GM19455 (cell line): ENCODE measurements around the gene UBE4A.
"Not testable (repeated sequence)": the region's sequence is repeated elsewhere in the genome, so short reads cannot be mapped to it uniquely, and the experiment has no call there.

Experiments
- ATAC-seq: cut with Tn5 transposase; IDR thresholded peaks from one replicate; pipeline ENCODE4 v1.9.1; 2021; ENCODE audit not compliant: unreplicated experiment

UBE4A gene

DNA sequence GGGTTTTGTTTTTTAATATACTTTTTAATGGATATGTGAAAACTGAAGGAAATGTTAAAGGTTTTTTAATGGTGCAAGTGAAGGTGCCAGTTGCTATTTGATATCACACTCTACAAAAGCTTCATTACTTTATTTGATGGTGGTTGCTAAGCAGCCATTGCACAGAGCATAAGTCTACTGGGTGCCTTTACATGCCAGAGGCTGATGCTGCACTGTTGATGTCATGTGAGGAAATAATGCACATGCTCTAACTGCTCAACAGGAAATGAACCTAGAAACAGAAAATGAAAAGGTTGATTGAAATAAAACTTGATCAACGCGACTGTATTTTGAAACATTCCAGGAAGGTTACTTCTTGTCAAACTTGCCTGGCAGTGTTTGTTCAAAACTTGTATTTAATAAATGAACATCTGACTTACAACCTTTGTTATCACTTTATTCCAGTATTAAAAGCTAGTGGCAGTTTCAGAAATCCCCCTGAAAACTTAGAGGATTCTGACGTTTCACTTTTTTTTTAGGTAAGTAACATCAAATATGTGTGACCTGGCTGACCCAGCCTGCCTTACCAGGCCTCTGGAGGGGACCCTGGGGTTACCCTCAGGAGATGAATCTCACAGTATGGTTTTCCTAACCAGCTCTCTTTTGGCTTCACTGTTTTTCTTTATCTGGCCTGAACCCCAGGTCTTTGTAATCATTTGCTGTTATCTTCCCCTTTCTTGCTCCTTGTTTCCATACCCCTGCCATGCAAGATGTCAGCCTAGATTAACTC, 39.6 kb downstream of the UBE4A start:
- no peak for ATAC-seq

- peak; percentile 64 for ATAC-seq
Measured at GRCh38 chr11:118401151-118401879, 41.9 kb downstream of the UBE4A start, which contains the start of gene ATP5MG. TSS of gene ATP5MG (plus strand) at chr11:118401606. CDS start at chr11:118401666, 60 bp downstream.

DNA sequence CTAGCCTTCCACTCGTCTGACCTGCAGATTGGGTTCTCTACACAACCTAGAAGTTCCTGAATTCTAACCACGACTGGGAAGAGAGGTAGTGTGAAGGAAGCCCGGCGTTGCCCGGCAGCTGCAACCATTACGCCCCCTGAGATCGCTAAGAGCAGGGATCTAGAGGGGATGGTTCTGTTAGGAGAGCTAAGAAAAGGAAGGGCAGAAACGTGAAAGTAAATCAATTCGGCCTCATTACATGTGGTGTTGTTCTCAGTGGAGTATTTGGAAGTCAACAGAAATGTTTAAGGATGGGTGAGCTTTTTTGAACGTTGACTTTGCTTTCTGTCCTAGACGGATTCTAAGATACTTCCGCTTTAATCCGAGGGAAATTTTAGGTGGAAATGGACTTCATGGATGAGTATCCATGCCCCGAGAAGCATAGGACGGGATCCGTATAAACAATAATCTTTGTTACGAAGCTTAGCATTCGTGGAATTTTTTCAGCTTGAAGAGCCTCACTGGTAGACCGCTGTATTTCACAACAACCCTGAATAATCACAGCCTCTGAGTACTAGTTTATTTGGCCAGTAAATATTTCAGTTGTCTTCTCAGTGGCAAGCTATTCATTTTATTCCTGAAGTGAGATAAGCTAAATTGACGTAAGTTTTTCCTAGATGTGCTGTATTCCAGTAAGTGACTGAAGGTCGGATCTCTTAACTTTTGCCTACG, 42.6 kb downstream of the UBE4A start:
- no peak for ATAC-seq

- ATAC-seq: not testable (repeated sequence)
Measured at GRCh38 chr11:118402594-118402993, 43.2 kb downstream of the UBE4A start.

DNA sequence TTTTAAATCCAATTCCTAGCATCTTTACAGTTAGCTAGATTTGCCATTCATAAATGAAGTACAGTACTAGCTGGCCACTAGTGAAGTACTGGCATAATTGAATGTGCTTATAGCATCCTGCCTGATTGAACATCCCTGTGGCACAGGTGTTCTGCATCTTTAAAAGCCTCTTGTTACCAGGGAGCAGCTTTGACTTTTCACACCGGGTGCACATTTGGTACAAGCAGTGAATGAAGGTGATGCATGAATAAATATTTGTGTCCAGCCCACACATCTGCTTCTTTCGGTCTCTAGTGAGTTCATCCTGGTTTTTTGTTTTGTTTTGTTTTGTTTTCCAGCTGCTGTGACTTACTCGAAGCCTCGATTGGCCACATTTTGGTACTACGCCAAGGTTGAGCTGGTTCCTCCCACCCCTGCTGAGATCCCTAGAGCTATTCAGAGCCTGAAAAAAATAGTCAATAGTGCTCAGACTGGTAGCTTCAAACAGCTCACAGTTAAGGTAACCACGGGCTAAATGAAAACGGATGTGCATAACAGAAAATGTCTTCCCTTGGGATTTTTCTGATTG, 47.3 kb downstream of the UBE4A start:
- ATAC-seq: no peak

GRCh38 chr11:118410055-118410745, 50.8 kb downstream of the UBE4A start:
- peak; percentile 60 for ATAC-seq

GRCh38 chr11:118411530-118411929, 52.1 kb downstream of the UBE4A start:
- ATAC-seq: no peak

DNA sequence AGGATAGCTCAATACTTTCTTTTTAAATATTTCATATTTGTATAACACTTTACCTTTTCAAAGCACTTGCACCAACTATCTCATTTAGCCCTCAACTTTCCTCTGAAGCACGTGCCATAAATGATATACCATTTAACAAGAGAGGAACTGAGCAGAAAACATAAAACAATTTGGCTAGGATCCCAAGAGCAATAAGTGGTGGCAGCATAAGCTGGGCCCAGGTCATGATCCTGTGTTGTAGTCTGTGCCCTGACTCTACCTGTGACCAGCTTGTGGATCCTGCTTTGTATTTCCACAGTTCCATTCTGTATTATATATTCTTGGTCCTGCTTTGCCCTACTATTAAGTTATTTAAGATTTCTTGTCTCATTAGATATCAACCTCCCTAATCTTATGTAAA, 53.5 kb downstream of the UBE4A start:
- ATAC-seq: no peak

DNA sequence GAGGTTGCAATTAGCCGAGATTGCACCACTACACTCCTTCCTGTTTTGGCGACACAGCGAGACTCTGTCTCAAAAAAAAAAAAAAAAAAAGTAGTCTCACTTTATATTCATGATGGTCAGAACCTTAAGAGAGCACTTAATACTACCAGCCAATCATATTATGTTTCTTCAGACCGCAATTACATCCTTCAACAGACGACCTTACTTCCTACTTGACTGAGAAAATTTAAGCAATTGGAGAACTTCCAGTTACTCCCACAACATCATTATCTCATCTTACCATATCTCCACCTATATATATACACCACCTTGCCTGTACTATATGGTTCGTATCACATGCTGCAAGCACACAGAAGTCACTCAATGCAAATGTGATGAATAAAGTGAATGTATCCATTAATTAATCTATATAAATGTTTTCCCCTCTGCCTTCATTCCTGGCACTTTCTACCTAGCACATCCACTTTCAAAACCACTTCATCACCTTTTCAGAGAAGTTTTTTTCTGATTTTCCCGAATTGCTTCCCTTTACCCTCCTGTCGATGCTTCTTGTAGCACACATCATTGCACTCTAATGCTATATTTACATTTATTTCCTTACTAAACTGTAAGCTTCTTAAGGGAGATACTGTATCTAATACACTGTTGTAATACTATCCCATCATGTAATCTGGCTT, 55.8 kb downstream of the UBE4A start:
- ATAC-seq: no peak

DNA sequence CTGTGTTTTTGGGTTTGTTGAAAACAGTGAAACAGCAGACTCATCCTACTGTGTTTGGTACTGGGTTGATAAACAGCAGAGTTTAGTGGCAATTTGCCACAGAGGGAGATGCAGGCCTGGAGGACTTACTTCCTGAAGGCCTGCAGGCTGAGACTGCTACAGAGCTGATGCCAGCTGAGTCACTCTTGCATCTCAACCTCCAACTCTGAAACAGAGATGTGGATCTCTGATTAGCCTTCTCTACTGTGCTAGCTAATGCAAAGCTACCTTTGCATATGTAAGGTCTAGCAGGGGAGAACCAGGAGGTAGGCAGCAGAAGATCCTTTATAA, 56.3 kb downstream of the UBE4A start:
- ATAC-seq: no peak

DNA sequence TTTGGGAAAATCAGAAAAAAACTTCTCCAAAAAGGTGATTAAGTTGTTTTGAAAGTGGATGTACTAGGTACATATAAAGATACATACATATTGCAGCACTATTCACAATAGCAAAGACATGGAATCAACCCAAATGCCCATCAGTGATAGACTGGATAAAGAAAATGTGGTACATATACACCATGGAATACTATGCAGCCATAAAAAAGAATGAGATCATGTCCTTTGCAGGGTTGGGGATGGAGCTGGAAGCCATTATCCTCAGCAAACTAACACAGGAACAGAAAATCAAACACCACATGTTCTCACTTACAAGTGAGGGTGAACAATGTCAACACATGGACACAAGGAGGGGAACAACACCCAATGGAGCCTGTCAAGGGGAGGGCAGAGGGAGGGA, 57.5 kb downstream of the UBE4A start:
- not testable (repeated sequence) for ATAC-seq

DNA sequence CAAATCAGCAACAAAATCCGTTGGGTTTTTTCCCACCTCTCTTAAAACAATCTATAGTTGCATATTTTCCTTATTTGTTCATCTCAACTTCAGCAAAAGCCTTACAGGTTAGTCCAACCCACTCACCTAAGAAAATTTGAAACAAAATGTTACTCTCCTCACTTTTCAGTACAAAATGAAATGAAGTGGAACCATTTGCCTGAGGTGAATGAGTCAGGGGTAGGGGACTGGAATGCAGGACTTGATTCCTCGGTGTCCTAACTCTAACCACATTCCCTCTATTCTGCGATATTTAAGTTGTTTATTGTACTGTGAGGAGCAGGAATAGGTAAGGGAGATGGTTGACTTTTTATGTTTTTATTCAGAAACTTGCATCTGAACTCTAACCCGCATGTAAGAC, 58.4 kb downstream of the UBE4A start:
- no peak for ATAC-seq

- ATAC-seq: no peak
Measured at GRCh38 chr11:118418766-118419165, 59.4 kb downstream of the UBE4A start.

DNA sequence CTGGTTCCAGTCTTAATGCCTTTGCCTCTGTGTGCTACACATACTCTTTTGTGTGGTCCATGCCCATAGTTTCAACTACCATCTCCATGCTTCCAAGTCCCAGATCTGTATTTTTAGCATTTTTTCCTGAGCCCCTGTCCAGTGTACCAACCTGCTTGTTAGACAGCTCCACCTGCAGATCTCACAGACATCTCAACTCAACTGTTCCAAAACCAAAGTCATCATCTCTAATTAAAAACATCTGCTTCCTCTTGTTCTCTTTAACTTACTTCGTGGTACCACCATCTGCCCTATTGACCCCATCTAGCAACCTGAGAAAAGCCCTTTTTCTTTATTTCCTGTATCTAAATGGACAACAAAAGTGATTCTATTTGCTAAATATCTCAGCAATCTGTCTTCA, 68.3 kb downstream of the UBE4A start:
- no peak for ATAC-seq

GRCh38 chr11:118430956-118431355, 71.6 kb downstream of the UBE4A start:
- no peak for ATAC-seq

DNA sequence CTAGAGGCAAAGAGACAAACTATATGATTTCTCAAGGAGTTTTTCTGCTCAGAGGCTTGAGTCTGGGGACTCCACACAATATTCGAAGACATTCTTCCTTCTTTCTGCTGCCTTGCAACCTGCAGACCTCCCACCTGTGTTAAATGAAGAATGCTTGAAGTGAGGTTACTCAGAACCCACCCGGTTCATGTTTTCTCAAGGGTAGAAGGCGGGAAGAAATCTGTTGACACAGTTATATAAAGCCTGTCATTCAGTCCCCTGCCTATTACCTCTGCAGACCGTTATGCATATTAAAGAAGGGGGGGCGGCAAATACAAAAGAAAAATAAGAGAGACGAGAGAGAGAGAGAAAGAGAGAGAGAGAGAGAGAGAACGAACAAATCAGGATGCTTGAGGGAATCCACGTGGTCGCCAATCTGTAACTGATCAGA, 74.7 kb downstream of the UBE4A start:
- ATAC-seq: no peak

GRCh38 chr11:118434553-118435289, 75.3 kb downstream of the UBE4A start:
- ATAC-seq: no peak

- ATAC-seq: peak; percentile 20
Measured at GRCh38 chr11:118435290-118435892, 76.0 kb downstream of the UBE4A start.
